NB4 (cell line): Measurements from ENCODE around the gene UMAD1.

Experiments
- CTCF ChIP-seq: IDR thresholded peaks from one replicate; pipeline ENCODE4 v1.5.1; 2012; ENCODE audit warnings: low read depth, low read length
- MYC ChIP-seq: IDR thresholded peaks from 2 replicates; pipeline ENCODE4 v1.6.1; 2011; ENCODE audit warnings: low read depth, low read length
- POLR2A ChIP-seq: IDR thresholded peaks from 2 replicates; pipeline ENCODE4 v1.6.1; 2011; ENCODE audit warnings: mild to moderate bottlenecking; ENCODE audit not compliant: insufficient read length; ENCODE audit errors: extremely low read depth

GRCh38 chr7:7696458-7697119 is 56.0 kb downstream of the UMAD1 start:
- TF ChIP-seq POLR2A (no peak), CTCF (no peak), MYC (no peak)
